OCI-LY1 (cell line): ENCODE data around the gene CFAP298.

ENCODE experiments used
- H2AFZ ChIP-seq: fragments of 200-600 bp; sonication (generic), shearing (Covaris generic); 2 replicates; pipeline ENCODE4 v1.6.0; 2014; ENCODE audit warnings: antibody characterized with exemption, mild to moderate bottlenecking, low read length
- H3F3A ChIP-seq: fragments of 200-600 bp; sonication (generic), shearing (Covaris generic); 2 replicates; pipeline ENCODE4 v1.6.0; 2014; ENCODE audit warnings: mild to moderate bottlenecking, antibody characterized with exemption, low read length, moderate library complexity; ENCODE audit not compliant: insufficient read depth
- H3K27ac ChIP-seq: fragments of 200-600 bp; sonication (generic); 2 replicates; pipeline ENCODE4 v1.5.1; 2014; ENCODE audit warnings: low read length, mixed run types, mild to moderate bottlenecking, low read depth; ENCODE audit not compliant: poor library complexity, severe bottlenecking
- H3K27me3 ChIP-seq: fragments of 200-600 bp; sonication (generic); 2 replicates; pipeline ENCODE4 v1.6.0; 2014; ENCODE audit warnings: antibody characterized with exemption, mild to moderate bottlenecking, low read length, moderate library complexity; ENCODE audit not compliant: insufficient read depth
- H3K36me3 ChIP-seq: fragments of 200-600 bp; sonication (generic); 2 replicates; pipeline ENCODE4 v1.6.1; 2014; ENCODE audit warnings: mild to moderate bottlenecking, antibody characterized with exemption, low read length, moderate library complexity, mixed read lengths; ENCODE audit not compliant: insufficient read depth
- H3K4me1 ChIP-seq: fragments of 200-600 bp; sonication (generic); 2 replicates; pipeline ENCODE4 v1.5.1; 2014; ENCODE audit warnings: mild to moderate bottlenecking, low read length, moderate library complexity; ENCODE audit not compliant: insufficient read depth, severe bottlenecking
- H3K4me2 ChIP-seq: fragments of 200-600 bp; sonication (generic), shearing (Covaris generic); 2 replicates; pipeline ENCODE4 v1.6.1; 2014; ENCODE audit warnings: low read length
- H3K4me3 ChIP-seq: fragments of 200-600 bp; sonication (generic); 2 replicates; pipeline ENCODE4 v1.5.1; 2014; ENCODE audit warnings: low read length, low read depth, mild to moderate bottlenecking, mixed read lengths; ENCODE audit not compliant: poor library complexity, severe bottlenecking
- H3K79me2 ChIP-seq: fragments of 200-600 bp; shearing (Covaris generic); 2 replicates; pipeline ENCODE4 v1.6.1; 2016; ENCODE audit warnings: mixed run types, low read length, mixed read lengths; ENCODE audit not compliant: insufficient read depth
- H3K9ac ChIP-seq: fragments of 200-600 bp; sonication (generic), shearing (Covaris generic); 2 replicates; pipeline ENCODE4 v1.6.1; 2014; ENCODE audit warnings: mild to moderate bottlenecking, low read length, mixed read lengths
- H3K9me2 ChIP-seq: fragments of 200-600 bp; sonication (generic), shearing (Covaris generic); 2 replicates; pipeline ENCODE4 v1.6.1; 2014; ENCODE audit warnings: low read depth, mild to moderate bottlenecking, low read length, mixed read lengths
- H3K9me3 ChIP-seq: fragments of 200-600 bp; shearing (Covaris generic); 2 replicates; pipeline ENCODE4 v1.6.1; 2014; ENCODE audit warnings: low read length, mixed read lengths
- H4K20me1 ChIP-seq: fragments of 200-600 bp; sonication (generic), shearing (Covaris generic); 2 replicates; pipeline ENCODE4 v1.6.0; 2016; ENCODE audit warnings: mild to moderate bottlenecking, low read length; ENCODE audit not compliant: insufficient read depth
- CTCF ChIP-seq: fragments of 200-600 bp; sonication (generic), shearing (Covaris generic); IDR thresholded peaks from 2 replicates; pipeline ENCODE4 v1.5.1; 2017; ENCODE audit warnings: mild to moderate bottlenecking, antibody characterized with exemption, low read length, moderate library complexity, mixed read lengths
- EZH2 ChIP-seq: fragments of 200-600 bp; sonication (generic), shearing (Covaris generic); IDR thresholded peaks from 2 replicates; pipeline ENCODE4 v1.8.0; 2017; ENCODE audit warnings: borderline replicate concordance, mixed run types, mild to moderate bottlenecking, antibody characterized with exemption, low read length, moderate library complexity, mixed read lengths

Gene CFAP298

GRCh38 chr21:32574946-32575925, 36.9 kb downstream of the CFAP298 start:
- Histone ChIP-seq H3F3A (no peaks in the 10 kb centered on the region), H3K27ac (no peak overlapping the region), H3K9ac (no peak overlapping the region), H3K4me3 (no peak overlapping the region), H3K79me2 (no peaks in the 10 kb centered on the region), H3K36me3 (no peaks in the 10 kb centered on the region), H3K9me2 (no peaks in the 10 kb centered on the region), H2AFZ (no peak overlapping the region), H3K27me3 (peaks cover 3% of the 10 kb centered on the region; the same call in 1 of the 2 replicates), H4K20me1 (no peaks in the 10 kb centered on the region), H3K4me1 (no peaks in the 10 kb centered on the region), H3K9me3 (no peaks in the 10 kb centered on the region), H3K4me2 (no peak overlapping the region)
- TF ChIP-seq EZH2: no peak

GRCh38 chr21:32572574-32573420, 39.4 kb downstream of the CFAP298 start:
- no peak overlapping the region for H3K27ac ChIP-seq
- H2AFZ ChIP-seq: no peak overlapping the region
- no peak overlapping the region for H3K9ac ChIP-seq
- H3K4me2 ChIP-seq: peak overlapping the region; percentile 18; the same call in 1 of the 2 replicates
- H3F3A ChIP-seq: no peaks in the 10 kb centered on the region
- H3K79me2 ChIP-seq: no peaks in the 10 kb centered on the region
- H4K20me1 ChIP-seq: no peaks in the 10 kb centered on the region
- H3K9me2 ChIP-seq: no peaks in the 10 kb centered on the region
- no peak overlapping the region for H3K4me3 ChIP-seq
- H3K36me3 ChIP-seq: no peaks in the 10 kb centered on the region
- no peaks in the 10 kb centered on the region for H3K9me3 ChIP-seq
- H3K27me3 ChIP-seq: peaks cover 3% of the 10 kb centered on the region
- peaks cover 7% of the 10 kb centered on the region for H3K4me1 ChIP-seq
- TF ChIP-seq CTCF: no peak
- no peak for TF ChIP-seq EZH2

DNA sequence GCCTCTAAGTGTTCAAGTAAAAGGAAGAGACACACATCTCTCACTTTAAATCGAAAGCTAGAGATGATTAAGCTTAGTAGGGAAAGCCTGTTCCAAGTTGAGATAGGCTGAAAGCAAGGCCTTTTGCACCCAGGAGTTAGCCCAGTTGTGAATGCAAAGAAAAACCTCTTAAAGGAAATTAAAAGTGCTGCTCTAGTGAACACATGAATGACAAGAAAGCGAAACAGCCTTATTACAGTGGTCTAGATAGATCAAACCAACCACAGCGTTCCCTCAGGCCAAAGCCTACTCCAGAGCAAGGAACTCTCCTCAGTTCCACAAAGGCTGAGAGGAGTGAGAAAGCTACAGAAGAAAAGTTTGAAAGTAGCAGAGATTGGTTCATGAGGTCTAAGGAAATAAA, 41.7 kb downstream of the CFAP298 start:
- H3K27ac ChIP-seq: no peak overlapping the region
- no peak overlapping the region for H3K9ac ChIP-seq
- no peaks in the 10 kb centered on the region for H3K9me2 ChIP-seq
- peaks cover 7% of the 10 kb centered on the region for H3K4me1 ChIP-seq
- peaks cover 3% of the 10 kb centered on the region for H3K27me3 ChIP-seq
- no peak overlapping the region for H3K4me2 ChIP-seq
- H3K4me3 ChIP-seq: no peak overlapping the region
- no peaks in the 10 kb centered on the region for H4K20me1 ChIP-seq
- no peaks in the 10 kb centered on the region for H3K36me3 ChIP-seq
- H3K9me3 ChIP-seq: no peaks in the 10 kb centered on the region
- no peaks in the 10 kb centered on the region for H3K79me2 ChIP-seq
- no peaks in the 10 kb centered on the region for H3F3A ChIP-seq
- no peak overlapping the region for H2AFZ ChIP-seq
- no peak for TF ChIP-seq EZH2
- TF ChIP-seq CTCF: no peak
